Astrocyte (in vitro differentiated cells and primary cell): ENCODE results near the gene VBP1. TPM values are rescaled to one million over a fixed set of nuclear protein-coding genes. Genes with fewer than 3 reads are reported as not detected.
A peak's percentile ranks its signal among the peaks of the same experiment; 100 is the strongest.

Experiments
- DNase-seq: peaks from one replicate; pipeline ENCODE4 v3.0.0-alpha.2; 2010; ENCODE audit warnings: low read depth
- FAIRE-seq: peaks from 2 replicates; lab custom pipeline; 2011; peaks lifted over from hg19 to GRCh38; lab: Jason Lieb, UNC
- H2AFZ ChIP-seq: 2 replicates; pipeline ENCODE4 v1.6.0; 2012; ENCODE audit warnings: low read depth, low read length, inconsistent platforms
- H3K27ac ChIP-seq: 2 replicates; pipeline ENCODE4 v1.5.1; 2011; ENCODE audit warnings: low read depth, low read length, inconsistent platforms
- H3K27me3 ChIP-seq: 2 replicates; pipeline ENCODE4 v1.6.0; 2011; ENCODE audit warnings: low read length, inconsistent platforms; ENCODE audit not compliant: insufficient read depth
- H3K36me3 ChIP-seq: 2 replicates; pipeline ENCODE4 v1.5.1; 2011; ENCODE audit warnings: low read length, inconsistent platforms; ENCODE audit not compliant: insufficient read depth
- H3K4me1 ChIP-seq: 2 replicates; pipeline ENCODE4 v1.5.1; 2011; ENCODE audit warnings: low read length, inconsistent platforms; ENCODE audit not compliant: insufficient read depth
- H3K4me2 ChIP-seq: 2 replicates; pipeline ENCODE4 v1.6.0; 2012; ENCODE audit warnings: low read length, inconsistent platforms
- H3K4me3 ChIP-seq: 2 replicates; pipeline ENCODE4 v1.5.1; 2011; ENCODE audit warnings: low read depth, mild to moderate bottlenecking, low read length, inconsistent platforms; ENCODE audit not compliant: insufficient read depth
- H3K79me2 ChIP-seq: 2 replicates; pipeline ENCODE4 v1.6.0; 2012; ENCODE audit warnings: mild to moderate bottlenecking, low read length, inconsistent platforms; ENCODE audit not compliant: insufficient read depth
- H3K9ac ChIP-seq: 2 replicates; pipeline ENCODE4 v1.6.0; 2012; ENCODE audit warnings: mild to moderate bottlenecking, low read length, inconsistent platforms
- H3K9me3 ChIP-seq: 2 replicates; pipeline ENCODE4 v1.5.1; 2012; ENCODE audit warnings: low read depth, mild to moderate bottlenecking, low read length, inconsistent platforms; ENCODE audit not compliant: insufficient read depth
- H4K20me1 ChIP-seq: 2 replicates; pipeline ENCODE4 v1.6.0; 2012; ENCODE audit warnings: low read length, inconsistent platforms; ENCODE audit not compliant: insufficient read depth
- H3K27ac Mint-ChIP-seq: one replicate; pipeline ENCODE4 v1.8.0; 2021; ENCODE audit warnings: mild to moderate bottlenecking, mixed read lengths; ENCODE audit not compliant: unreplicated experiment
- H3K27me3 Mint-ChIP-seq: one replicate; pipeline ENCODE4 v1.8.0; 2021; ENCODE audit warnings: low read depth, mixed read lengths; ENCODE audit not compliant: unreplicated experiment
- H3K36me3 Mint-ChIP-seq: one replicate; pipeline ENCODE4 v1.8.0; 2021; ENCODE audit warnings: low read depth, mixed read lengths; ENCODE audit not compliant: unreplicated experiment
- H3K4me1 Mint-ChIP-seq: one replicate; pipeline ENCODE4 v1.8.0; 2021; ENCODE audit warnings: low read depth, mixed read lengths; ENCODE audit not compliant: unreplicated experiment
- H3K4me3 Mint-ChIP-seq: one replicate; pipeline ENCODE4 v1.8.0; 2021; ENCODE audit warnings: mild to moderate bottlenecking, moderate library complexity, mixed read lengths; ENCODE audit not compliant: unreplicated experiment
- H3K9me3 Mint-ChIP-seq: one replicate; pipeline ENCODE4 v1.8.0; 2021; ENCODE audit warnings: mild to moderate bottlenecking, mixed read lengths; ENCODE audit not compliant: unreplicated experiment
- EZH2 ChIP-seq: IDR thresholded peaks from 2 replicates; pipeline ENCODE4 v1.6.1; 2012; ENCODE audit warnings: mild to moderate bottlenecking, low read length, inconsistent platforms; ENCODE audit not compliant: insufficient read depth
- total RNA-seq: library from RNA; stranded (reverse); gene quantifications from 2 replicates; pipeline ENCODE4 v1.2.1, GENCODE V29; 2021
- TF ChIP-seq, protein P1 (sequence below): IDR thresholded peaks from 2 replicates; pipeline ENCODE4 v1.5.1; 2011; ENCODE audit warnings: low read depth, mild to moderate bottlenecking, inconsistent platforms, low read length, moderate library complexity; ENCODE audit not compliant: insufficient read depth

VBP1 gene
- total RNA-seq, 1 donor from 2014 or later = 52.3 TPM

- TF ChIP-seq EZH2 = no peak
- TF ChIP-seq, protein P1, sequence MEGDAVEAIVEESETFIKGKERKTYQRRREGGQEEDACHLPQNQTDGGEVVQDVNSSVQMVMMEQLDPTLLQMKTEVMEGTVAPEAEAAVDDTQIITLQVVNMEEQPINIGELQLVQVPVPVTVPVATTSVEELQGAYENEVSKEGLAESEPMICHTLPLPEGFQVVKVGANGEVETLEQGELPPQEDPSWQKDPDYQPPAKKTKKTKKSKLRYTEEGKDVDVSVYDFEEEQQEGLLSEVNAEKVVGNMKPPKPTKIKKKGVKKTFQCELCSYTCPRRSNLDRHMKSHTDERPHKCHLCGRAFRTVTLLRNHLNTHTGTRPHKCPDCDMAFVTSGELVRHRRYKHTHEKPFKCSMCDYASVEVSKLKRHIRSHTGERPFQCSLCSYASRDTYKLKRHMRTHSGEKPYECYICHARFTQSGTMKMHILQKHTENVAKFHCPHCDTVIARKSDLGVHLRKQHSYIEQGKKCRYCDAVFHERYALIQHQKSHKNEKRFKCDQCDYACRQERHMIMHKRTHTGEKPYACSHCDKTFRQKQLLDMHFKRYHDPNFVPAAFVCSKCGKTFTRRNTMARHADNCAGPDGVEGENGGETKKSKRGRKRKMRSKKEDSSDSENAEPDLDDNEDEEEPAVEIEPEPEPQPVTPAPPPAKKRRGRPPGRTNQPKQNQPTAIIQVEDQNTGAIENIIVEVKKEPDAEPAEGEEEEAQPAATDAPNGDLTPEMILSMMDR = no peak
- no peaks in the 10 kb centered on the region for H3K9me3 Mint-ChIP-seq
- Histone ChIP-seq H3K79me2 (peaks cover 22% of the 10 kb centered on the region), H3K9ac (no peak overlapping the region), H4K20me1 (peaks cover 13% of the 10 kb centered on the region), H3K4me1 (peaks cover 5% of the 10 kb centered on the region), H3K27ac (no peak overlapping the region), H3K4me2 (no peak overlapping the region), H3K4me3 (no peak overlapping the region), H3K9me3 (no peaks in the 10 kb centered on the region), H2AFZ (no peak overlapping the region), H3K36me3 (no peaks in the 10 kb centered on the region), H3K27me3 (no peaks in the 10 kb centered on the region)
- DNase-seq (no peak), FAIRE-seq (peak; percentile 32)
- H3K4me3 Mint-ChIP-seq = no peak overlapping the region
- H3K27me3 Mint-ChIP-seq = no peaks in the 10 kb centered on the region
- no peak overlapping the region for H3K27ac Mint-ChIP-seq
- H3K4me1 Mint-ChIP-seq = peaks cover 3% of the 10 kb centered on the region
- H3K36me3 Mint-ChIP-seq = no peaks in the 10 kb centered on the region
These were observed 2.5 kb upstream of the VBP1 start for GRCh38 chrX:155213731-155214130.

GRCh38 chrX:155215443-155216178, 649 bp upstream of the VBP1 start:
- Histone ChIP-seq H3K4me2 (peak overlapping the region; percentile 85), H3K27ac (peak overlapping the region; percentile 91), H3K4me1 (peaks cover 5% of the 10 kb centered on the region), H3K9ac (peak overlapping the region; percentile 97), H3K36me3 (peaks cover 3% of the 10 kb centered on the region), H3K27me3 (no peaks in the 10 kb centered on the region), H3K4me3 (peak overlapping the region; percentile 89), H4K20me1 (peaks cover 15% of the 10 kb centered on the region), H3K79me2 (peaks cover 41% of the 10 kb centered on the region), H2AFZ (peak overlapping the region; percentile 97), H3K9me3 (no peaks in the 10 kb centered on the region)
- H3K9me3 Mint-ChIP-seq = no peaks in the 10 kb centered on the region
- H3K4me1 Mint-ChIP-seq = peaks cover 3% of the 10 kb centered on the region
- H3K36me3 Mint-ChIP-seq = no peaks in the 10 kb centered on the region
- H3K27me3 Mint-ChIP-seq = no peaks in the 10 kb centered on the region
- no peak for TF ChIP-seq EZH2
- TF ChIP-seq, protein P1 = no peak
- FAIRE-seq = no peak
- no peak for DNase-seq
- H3K27ac Mint-ChIP-seq = no peak overlapping the region
- peak overlapping the region; percentile 98 for H3K4me3 Mint-ChIP-seq

DNA sequence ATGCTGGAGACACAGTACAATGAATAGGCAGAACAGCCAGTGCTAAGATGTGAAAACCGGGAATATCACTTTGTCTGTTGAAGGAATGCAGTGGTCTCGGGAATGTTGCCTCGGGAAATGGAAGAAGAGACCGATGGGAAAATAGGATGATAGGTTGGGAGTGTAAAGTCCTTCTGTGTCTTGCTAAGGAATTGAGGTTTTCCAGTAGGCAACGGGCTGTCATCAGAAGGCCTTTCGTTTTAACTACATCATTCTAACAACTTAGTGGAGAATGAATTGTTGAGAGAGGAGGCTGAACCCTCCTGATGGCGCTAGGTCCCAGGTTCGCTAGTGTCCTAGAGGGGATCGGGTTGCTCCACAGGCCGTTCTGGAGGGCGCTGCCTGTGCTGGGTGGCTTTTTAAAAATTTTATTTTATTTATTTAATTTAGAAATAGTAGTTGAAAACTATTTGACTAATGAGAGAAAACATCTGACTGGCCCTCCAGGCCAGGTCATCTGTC, 730 bp downstream of the VBP1 start:
- Histone ChIP-seq H2AFZ (peak overlapping the region; percentile 47), H3K79me2 (peaks cover 48% of the 10 kb centered on the region), H3K4me1 (peaks cover 5% of the 10 kb centered on the region), H3K9me3 (no peaks in the 10 kb centered on the region), H3K4me3 (peak overlapping the region; percentile 89), H4K20me1 (peaks cover 15% of the 10 kb centered on the region), H3K36me3 (peaks cover 3% of the 10 kb centered on the region), H3K27me3 (no peaks in the 10 kb centered on the region), H3K9ac (peak overlapping the region; percentile 97), H3K27ac (peak overlapping the region; percentile 91), H3K4me2 (peak overlapping the region; percentile 95)
- peak; percentile 28 for DNase-seq
- FAIRE-seq = no peak
- Mint-ChIP-seq H3K4me3 (peak overlapping the region; percentile 98), H3K27ac (peak overlapping the region; percentile 90), H3K9me3 (no peaks in the 10 kb centered on the region), H3K27me3 (no peaks in the 10 kb centered on the region), H3K4me1 (peaks cover 3% of the 10 kb centered on the region), H3K36me3 (no peaks in the 10 kb centered on the region)
- TF ChIP-seq, protein P1 = peak; percentile 23
- TF ChIP-seq EZH2 = no peak
